Skeletal muscle satellite cell (primary cell): ENCODE measurements around the gene PKD1.

Experiments
- H3K27me3 ChIP-seq: 2 replicates; pipeline ENCODE4 v1.7.0; 2013; ENCODE audit warnings: low read length; ENCODE audit not compliant: control insufficient read depth, insufficient read depth
- H3K36me3 ChIP-seq: 2 replicates; pipeline ENCODE4 v1.7.0; 2013; ENCODE audit warnings: mild to moderate bottlenecking, control low read depth, low read length; ENCODE audit not compliant: insufficient read depth
- H3K4me1 ChIP-seq: 2 replicates; pipeline ENCODE4 v1.7.0; 2013; ENCODE audit warnings: low read length; ENCODE audit not compliant: control insufficient read depth, insufficient read depth
- H3K4me2 ChIP-seq: 2 replicates; pipeline ENCODE4 v1.7.0; 2013; ENCODE audit warnings: mild to moderate bottlenecking, low read length
- H3K4me3 ChIP-seq: 2 replicates; pipeline ENCODE4 v1.7.0; 2013; ENCODE audit warnings: low read length
- H3K9ac ChIP-seq: 2 replicates; pipeline ENCODE4 v1.7.0; 2013; ENCODE audit warnings: mild to moderate bottlenecking, low read depth, low read length, moderate library complexity
- H3K9me3 ChIP-seq: replicated peaks from 2 replicates; pipeline ENCODE4 v1.7.0; 2013; ENCODE audit warnings: mild to moderate bottlenecking, control low read depth, low read length

The PKD1 gene

DNA sequence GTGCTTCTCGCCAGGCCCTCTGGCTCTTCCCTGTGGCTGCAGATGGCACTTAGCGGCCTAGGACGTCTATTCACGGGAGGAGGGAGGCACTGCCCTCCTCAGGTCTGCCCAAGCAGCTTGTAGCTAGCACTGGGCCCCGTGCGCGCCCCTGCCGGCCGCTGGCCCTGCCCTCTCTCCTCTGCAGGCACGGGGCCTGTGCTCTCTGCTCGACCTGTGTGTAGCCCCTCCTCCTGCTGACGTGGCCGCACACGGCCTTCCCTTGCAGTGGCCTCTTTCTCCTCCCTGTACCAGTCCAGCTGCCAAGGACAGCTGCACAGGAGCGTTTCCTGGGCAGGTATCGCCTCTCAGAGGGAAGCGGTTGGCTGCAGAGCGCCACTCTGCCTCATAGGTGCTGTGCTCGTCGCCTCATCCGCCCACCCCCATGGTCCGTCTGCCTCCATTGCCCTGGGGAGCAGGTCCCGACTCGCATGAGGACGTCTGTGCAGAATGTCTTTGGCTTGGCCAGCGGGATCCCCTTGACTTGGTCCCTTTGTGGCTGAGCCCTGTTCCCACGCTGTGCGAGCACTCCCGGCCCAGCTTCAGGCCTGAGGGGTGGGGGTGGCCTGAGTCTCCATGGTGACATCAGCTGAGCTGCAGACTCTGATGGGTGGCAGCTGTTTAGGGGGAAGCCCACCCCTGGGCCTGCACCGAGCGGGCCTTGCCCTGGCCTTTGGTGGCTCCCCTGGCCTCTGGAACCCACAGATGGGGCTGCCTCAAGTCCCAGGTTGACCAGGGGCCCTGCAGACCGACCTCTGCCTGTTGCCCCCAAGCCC, 53.3 kb downstream of the PKD1 start:
- Histone ChIP-seq H3K4me3 (no peak overlapping the region), H3K4me1 (no peaks in the 10 kb centered on the region), H3K27me3 (no peaks in the 10 kb centered on the region), H3K36me3 (peaks cover 70% of the 10 kb centered on the region), H3K4me2 (no peak overlapping the region), H3K9ac (no peak overlapping the region), H3K9me3 (no peaks in the 10 kb centered on the region)

DNA sequence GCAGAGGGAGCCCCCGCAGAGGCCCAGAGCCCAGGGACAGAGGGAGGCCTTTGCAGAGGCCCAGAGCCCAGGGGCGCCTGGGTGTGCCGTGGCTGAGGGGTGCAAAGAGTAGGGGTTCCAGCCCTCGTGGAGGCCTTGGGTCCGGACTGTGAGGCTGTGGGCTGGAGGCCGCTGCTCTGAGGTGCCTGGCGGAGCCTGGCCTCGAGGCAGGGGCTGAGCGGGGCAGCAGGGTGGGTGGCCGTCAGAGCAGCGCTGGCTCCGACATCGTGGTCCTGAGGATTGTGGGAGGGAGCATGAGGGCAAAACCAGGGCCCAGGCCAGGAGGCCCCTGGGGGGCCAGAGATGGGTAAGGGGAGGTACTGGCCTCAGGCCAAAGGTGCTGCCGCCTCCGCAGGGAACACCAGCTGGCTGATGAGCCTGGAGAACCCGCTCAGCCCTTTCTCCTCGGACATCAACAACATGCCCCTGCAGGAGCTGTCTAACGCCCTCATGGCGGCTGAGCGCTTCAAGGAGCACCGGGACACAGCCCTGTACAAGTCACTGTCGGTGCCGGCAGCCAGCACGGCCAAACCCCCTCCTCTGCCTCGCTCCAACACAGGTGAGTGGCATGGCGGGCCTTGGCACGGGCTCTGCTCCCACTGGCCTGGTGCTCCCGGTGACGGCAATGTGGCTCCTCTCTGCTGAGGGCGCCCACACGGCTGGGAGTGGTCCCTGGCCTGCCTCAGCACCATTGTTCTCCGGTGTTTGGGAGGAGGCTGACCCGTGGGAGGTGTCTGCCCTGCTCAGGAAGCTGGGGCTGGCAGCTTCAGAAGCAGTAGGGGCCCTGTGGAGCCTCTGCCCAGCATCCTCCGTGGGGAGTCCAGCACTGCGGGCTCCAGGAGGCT, 54.3 kb downstream of the PKD1 start:
- H3K4me3 ChIP-seq, result no peak overlapping the region
- no peaks in the 10 kb centered on the region for H3K9me3 ChIP-seq
- H3K4me1 ChIP-seq, result no peaks in the 10 kb centered on the region
- H3K27me3 ChIP-seq, result no peaks in the 10 kb centered on the region
- H3K4me2 ChIP-seq, result no peak overlapping the region
- H3K9ac ChIP-seq, result no peak overlapping the region
- H3K36me3 ChIP-seq, result peaks cover 73% of the 10 kb centered on the region

DNA sequence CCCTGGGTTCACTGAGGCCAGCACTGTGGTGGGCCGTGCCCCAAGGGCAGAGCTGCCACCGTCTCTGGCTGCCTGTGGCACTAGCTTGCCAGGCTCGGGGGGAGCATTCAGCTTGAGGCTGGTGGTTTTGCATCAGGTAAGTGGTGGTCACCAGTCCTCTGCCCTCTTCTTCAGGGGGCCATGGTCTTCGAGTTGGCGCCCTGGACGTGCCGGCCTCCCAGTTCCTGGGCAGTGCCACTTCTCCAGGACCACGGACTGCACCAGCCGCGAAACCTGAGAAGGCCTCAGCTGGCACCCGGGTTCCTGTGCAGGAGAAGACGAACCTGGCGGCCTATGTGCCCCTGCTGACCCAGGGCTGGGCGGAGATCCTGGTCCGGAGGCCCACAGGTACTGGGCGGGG, 55.7 kb downstream of the PKD1 start:
- no peaks in the 10 kb centered on the region for H3K4me1 ChIP-seq
- no peaks in the 10 kb centered on the region for H3K27me3 ChIP-seq
- H3K9ac ChIP-seq, result no peak overlapping the region
- H3K9me3 ChIP-seq, result no peaks in the 10 kb centered on the region
- no peak overlapping the region for H3K4me2 ChIP-seq
- peaks cover 64% of the 10 kb centered on the region for H3K36me3 ChIP-seq
- no peak overlapping the region for H3K4me3 ChIP-seq

DNA sequence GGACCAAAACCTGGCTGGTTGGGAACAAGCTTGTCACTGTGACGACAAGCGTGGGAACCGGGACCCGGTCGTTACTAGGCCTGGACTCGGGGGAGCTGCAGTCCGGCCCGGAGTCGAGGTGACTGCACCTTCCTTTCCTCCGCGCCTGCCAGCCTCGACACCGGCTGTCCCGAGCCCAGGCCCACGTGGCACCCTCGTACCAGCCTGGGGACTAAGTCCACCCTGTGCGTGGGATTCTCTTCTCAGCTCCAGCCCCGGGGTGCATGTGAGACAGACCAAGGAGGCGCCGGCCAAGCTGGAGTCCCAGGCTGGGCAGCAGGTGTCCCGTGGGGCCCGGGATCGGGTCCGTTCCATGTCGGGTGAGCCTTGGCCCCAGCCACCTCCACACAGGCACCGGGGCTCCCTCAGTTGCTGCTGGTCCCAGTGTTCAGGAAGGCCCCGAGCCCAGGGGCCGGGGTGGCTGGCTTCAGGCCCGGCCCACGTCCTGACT, 56.3 kb downstream of the PKD1 start:
- Histone ChIP-seq H3K27me3 (no peaks in the 10 kb centered on the region), H3K9ac (no peak overlapping the region), H3K4me3 (no peak overlapping the region), H3K36me3 (peaks cover 62% of the 10 kb centered on the region), H3K9me3 (no peaks in the 10 kb centered on the region), H3K4me2 (no peak overlapping the region), H3K4me1 (no peaks in the 10 kb centered on the region)

DNA sequence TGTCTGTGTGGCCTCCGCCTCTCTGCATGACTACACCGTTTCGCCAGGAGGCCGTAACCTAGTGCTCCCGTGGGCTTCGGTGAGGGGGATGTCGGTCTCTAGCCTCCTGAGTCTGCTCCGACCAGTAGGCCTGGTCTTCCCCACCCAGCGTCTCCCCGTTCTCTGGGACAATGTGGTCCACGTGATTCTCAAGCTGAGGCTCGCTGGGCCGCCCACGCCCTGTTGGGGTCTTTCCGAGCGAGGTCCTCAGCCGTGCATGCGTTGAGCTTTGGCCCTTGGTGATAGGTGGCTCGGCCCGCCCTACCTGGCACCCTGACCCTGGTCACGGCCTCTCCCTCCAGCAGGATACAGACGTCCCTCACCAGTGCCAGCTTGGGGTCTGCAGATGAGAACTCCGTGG, 57.0 kb downstream of the PKD1 start:
- Histone ChIP-seq H3K4me2 (no peak overlapping the region), H3K27me3 (no peaks in the 10 kb centered on the region), H3K9me3 (no peaks in the 10 kb centered on the region), H3K36me3 (peaks cover 62% of the 10 kb centered on the region), H3K9ac (no peak overlapping the region), H3K4me3 (no peak overlapping the region), H3K4me1 (no peaks in the 10 kb centered on the region)

DNA sequence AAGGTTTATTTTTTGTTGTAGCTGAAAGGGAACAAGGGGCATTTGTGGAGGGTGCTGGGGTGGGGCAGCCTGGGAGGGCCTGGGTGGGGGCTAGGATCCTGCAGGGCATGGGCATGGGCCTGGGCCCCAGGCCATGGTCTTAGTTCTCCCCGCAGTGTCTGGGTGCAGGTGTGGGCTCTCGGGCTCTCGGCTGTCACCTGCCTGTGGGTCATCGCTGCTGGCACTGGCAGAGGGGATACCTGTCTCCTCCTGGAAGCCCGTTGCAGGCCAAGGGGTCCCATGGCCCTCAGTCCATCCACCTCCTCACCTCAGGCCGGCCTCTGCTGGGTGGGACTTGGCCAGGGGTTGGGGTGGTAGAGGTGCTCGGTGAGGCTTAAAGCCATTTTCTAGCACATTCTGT, 57.6 kb downstream of the PKD1 start:
- H3K9me3 ChIP-seq, result no peaks in the 10 kb centered on the region
- H3K9ac ChIP-seq, result no peak overlapping the region
- no peaks in the 10 kb centered on the region for H3K4me1 ChIP-seq
- H3K36me3 ChIP-seq, result peaks cover 62% of the 10 kb centered on the region
- H3K27me3 ChIP-seq, result no peaks in the 10 kb centered on the region
- no peak overlapping the region for H3K4me3 ChIP-seq
- H3K4me2 ChIP-seq, result no peak overlapping the region

DNA sequence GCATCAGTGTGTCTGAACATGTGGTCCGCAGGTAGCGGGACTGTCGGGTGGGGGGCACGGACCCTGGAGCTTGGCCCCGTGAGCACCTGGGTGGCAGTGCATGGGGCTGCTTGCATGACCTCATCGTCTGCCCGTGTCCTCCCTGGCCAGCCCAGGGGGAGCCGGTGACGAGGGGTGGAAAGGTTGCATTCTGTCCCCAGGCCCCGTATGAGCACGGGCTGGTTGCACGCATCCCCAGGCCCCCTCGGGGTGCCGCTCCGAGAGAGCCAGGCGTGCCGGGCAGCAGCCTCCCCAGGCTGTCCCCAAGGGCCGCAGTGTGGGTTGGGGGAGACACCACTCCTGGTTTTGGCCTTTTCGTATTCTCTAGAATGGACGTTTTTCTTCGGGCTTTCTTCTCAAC, 58.0 kb downstream of the PKD1 start:
- peaks cover 62% of the 10 kb centered on the region for H3K36me3 ChIP-seq
- no peaks in the 10 kb centered on the region for H3K4me1 ChIP-seq
- H3K9ac ChIP-seq, result no peak overlapping the region

DNA sequence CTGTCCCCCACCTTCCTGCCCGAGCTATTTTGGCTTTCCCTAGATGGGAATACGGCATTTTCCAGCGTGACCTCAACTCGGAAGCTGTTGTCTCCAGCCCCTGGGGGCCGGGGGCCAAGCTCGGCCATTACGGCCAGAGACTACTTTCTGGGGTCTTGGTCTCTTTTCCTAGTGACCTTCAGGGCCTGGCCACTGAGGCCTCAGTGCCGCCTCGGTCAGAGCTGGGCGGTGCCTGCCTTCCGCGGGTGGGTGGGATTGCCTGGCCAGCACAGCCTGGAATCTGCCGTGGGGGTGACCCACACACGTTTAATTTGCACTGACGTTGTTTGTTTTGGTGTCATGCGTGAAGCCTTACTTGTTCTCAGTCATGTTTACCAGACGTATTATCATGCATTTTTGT, 58.7 kb downstream of the PKD1 start:
- Histone ChIP-seq H3K4me1 (no peaks in the 10 kb centered on the region), H3K4me2 (no peak overlapping the region), H3K4me3 (no peak overlapping the region), H3K36me3 (peaks cover 61% of the 10 kb centered on the region), H3K27me3 (no peaks in the 10 kb centered on the region), H3K9ac (no peak overlapping the region), H3K9me3 (no peaks in the 10 kb centered on the region)

More for the DNA sequence above, 58.0 kb downstream of the PKD1 start:
- no peak overlapping the region for H3K4me2 ChIP-seq
- H3K27me3 ChIP-seq, result no peaks in the 10 kb centered on the region
- no peak overlapping the region for H3K4me3 ChIP-seq
- no peaks in the 10 kb centered on the region for H3K9me3 ChIP-seq

DNA sequence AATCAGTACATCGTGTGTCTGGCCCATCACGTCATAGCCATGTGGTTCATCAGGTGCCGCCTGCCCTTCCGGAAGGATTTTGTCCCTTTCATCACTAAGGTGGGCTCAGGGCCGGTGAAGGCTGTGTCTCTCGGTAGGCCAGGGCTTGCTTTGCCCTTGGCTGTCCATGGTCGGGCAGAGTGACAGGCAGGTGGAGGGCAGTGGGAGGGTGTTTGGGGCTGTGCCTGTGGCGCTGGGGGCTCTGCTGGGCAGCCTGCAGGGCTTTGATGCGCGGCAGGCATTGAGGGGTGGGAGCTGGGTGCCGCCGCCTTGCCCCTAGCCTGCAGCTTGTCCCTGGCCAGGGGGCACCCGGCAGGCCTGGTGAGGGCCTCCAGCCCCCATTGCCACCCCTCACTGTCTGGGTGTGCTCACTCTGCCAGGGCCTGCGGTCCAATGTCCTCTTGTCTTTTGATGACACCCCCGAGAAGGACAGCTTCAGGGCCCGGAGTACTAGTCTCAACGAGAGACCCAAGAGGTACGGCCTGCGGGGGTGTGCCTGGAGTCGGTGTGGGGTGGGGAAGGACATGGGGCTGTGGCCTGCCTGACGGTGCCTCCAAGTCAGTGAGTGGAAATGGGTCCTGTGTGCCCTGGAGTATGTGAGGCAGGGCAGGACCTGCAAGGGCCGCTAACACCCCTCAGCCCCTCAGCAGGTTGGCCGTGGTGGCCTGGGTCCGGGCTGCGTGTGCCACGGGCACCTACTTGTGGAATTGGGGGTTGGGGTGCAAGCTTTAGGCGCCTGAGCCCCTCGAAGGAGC, 59.4 kb downstream of the PKD1 start:
- Histone ChIP-seq H3K9me3 (no peaks in the 10 kb centered on the region), H3K36me3 (peaks cover 62% of the 10 kb centered on the region), H3K4me3 (no peak overlapping the region), H3K4me1 (no peaks in the 10 kb centered on the region), H3K9ac (no peak overlapping the region), H3K4me2 (no peak overlapping the region), H3K27me3 (no peaks in the 10 kb centered on the region)

DNA sequence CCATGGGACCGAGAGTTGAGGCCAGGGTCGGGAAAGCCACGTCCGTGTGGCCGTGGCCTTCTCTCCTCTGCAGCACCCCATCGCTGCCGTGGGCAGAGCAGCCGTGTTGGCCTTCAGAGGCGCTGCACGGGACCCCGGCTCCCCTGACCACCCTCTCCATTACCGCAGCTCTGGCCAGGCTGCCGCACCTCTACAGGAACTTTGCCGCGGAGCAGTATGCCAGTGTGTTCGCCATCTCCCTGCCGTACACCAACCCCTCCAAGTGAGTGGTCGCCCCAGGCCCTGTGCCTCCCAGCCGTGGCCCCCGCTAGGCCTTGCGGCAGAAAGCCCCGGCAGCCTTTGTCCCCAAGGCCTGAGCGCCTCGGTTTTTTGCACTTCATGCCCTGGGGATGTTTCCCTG, 60.1 kb downstream of the PKD1 start:
- no peak overlapping the region for H3K4me2 ChIP-seq
- H3K27me3 ChIP-seq, result no peaks in the 10 kb centered on the region
- no peaks in the 10 kb centered on the region for H3K4me1 ChIP-seq
- H3K9ac ChIP-seq, result no peak overlapping the region
- no peak overlapping the region for H3K4me3 ChIP-seq
- peaks cover 60% of the 10 kb centered on the region for H3K36me3 ChIP-seq
- no peaks in the 10 kb centered on the region for H3K9me3 ChIP-seq

DNA sequence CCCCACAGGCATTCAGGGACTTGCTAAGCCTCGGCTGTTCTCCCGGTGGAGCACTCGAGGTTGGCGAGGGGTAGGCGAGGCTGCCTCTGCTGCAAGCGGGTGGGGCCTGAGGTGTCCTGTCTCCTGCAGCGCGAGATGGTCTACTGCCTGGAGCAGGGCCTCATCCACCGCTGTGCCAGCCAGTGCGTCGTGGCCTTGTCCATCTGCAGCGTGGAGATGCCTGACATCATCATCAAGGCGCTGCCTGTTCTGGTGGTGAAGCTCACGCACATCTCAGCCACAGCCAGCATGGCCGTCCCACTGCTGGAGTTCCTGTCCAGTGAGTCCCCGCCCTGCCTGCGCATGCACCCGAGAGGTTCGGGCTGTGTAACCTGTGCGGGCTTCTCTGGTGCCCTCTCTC, 61.6 kb downstream of the PKD1 start:
- no peak overlapping the region for H3K4me2 ChIP-seq
- no peak overlapping the region for H3K4me3 ChIP-seq
- H3K4me1 ChIP-seq, result no peaks in the 10 kb centered on the region
- H3K36me3 ChIP-seq, result peaks cover 58% of the 10 kb centered on the region
- no peak overlapping the region for H3K9ac ChIP-seq
- no peaks in the 10 kb centered on the region for H3K9me3 ChIP-seq
- H3K27me3 ChIP-seq, result no peaks in the 10 kb centered on the region
